Dendritic cell treated with granulocyte-macrophage colony-stimulating factor and Interleukin-4, amounts not matched to agents 40 ng/mL and 50 ng/mL, for 4 days (primary cell): ENCODE data around the gene RAB3B.
"Not testable (repeated sequence)": the region's sequence is repeated elsewhere in the genome, so short reads cannot be mapped to it uniquely, and the experiment has no call there.

ENCODE experiments used
- H3K27ac Mint-ChIP-seq: one replicate; pipeline ENCODE4 v1.8.0; 2022; ENCODE audit warnings: mild to moderate bottlenecking, mixed read lengths
- H3K27me3 Mint-ChIP-seq: one replicate; pipeline ENCODE4 v1.8.0; 2022; ENCODE audit warnings: mild to moderate bottlenecking, mixed read lengths
- H3K36me3 Mint-ChIP-seq: one replicate; pipeline ENCODE4 v1.8.0; 2022; ENCODE audit warnings: low read depth, mixed read lengths
- H3K4me1 Mint-ChIP-seq: one replicate; pipeline ENCODE4 v1.8.0; 2022; ENCODE audit warnings: low read depth, mixed read lengths
- H3K4me3 Mint-ChIP-seq: one replicate; pipeline ENCODE4 v1.8.0; 2022; ENCODE audit warnings: mild to moderate bottlenecking, moderate library complexity, mixed read lengths
- H3K9me3 Mint-ChIP-seq: one replicate; pipeline ENCODE4 v1.8.0; 2022; ENCODE audit warnings: mixed read lengths
- intact Hi-C: fragments of 100-400 bp; cut with micrococcal nuclease; formaldehyde crosslinking; loops from one replicate; pipeline ENCODE4 v1.15.0; 2022

RAB3B gene

DNA sequence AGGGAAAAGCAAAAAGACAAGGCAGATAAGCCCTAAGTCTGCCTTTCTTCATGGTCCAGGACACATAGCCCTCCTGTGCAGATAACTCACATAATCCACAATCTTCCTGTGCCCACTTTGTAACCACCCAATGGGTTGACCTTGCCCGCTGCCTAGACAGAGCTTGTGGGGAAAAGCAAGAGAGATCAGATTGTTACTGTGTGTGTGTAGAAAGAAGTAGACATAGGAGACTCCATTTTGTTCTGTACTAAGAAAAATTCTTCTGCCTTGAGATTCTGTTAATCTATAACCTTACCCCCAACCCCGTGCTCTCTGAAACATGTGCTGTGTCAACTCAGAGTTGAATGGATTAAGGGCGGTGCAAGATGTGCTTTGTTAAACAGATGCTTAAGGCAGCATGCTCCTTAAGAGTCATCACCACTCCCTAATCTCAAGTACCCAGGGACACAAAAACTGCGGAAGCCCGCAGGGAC is 15.6 kb upstream of the RAB3B start:
- H3K4me1 Mint-ChIP-seq, H3K27ac Mint-ChIP-seq, H3K36me3 Mint-ChIP-seq, H3K4me3 Mint-ChIP-seq, intact Hi-C loops, H3K9me3 Mint-ChIP-seq: not testable (repeated sequence)
- peaks cover 29% of the 10 kb centered on the region for H3K27me3 Mint-ChIP-seq

DNA sequence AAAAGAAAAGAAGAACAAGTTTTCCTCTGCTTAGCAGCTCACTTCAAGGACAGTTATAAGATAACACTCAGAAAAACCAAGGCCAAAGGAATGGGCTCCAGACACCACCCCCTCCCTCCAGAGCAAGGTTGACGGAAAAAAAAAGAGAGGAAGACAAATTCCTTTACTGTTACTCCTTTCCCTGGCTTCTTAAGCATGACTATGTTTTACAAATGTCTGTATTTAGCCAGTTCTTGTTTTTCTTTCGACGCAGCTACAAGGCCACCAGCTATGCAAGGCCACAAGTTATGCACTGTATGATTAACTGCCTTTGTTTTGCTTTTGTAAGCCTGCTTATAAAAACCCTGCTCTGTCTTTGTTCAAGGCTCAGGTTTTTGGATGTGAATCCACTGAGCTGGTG is 15.0 kb upstream of the RAB3B start:
- H3K9me3 Mint-ChIP-seq, intact Hi-C loops, H3K36me3 Mint-ChIP-seq, H3K4me1 Mint-ChIP-seq, H3K4me3 Mint-ChIP-seq, H3K27ac Mint-ChIP-seq: not testable (repeated sequence)
- H3K27me3 Mint-ChIP-seq = peaks cover 29% of the 10 kb centered on the region

DNA sequence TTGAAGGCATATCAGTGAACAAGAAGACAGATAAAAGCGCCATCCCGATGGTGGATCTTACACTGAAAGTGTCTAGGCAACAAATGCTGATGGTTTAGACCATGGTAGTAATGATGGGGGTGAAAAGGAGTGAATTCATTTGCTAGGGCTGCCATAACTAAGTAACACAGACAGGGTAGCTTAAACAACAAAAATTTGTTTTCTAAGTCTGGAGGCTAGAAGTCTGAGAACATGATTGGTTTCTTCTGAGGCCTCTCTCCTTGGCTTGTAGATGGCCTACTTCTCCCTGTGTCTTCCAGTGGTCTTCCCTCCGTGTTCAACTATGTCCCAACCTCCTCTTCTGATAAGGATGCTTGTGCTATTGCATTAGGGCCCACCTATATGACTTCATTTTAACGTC is 13.4 kb upstream of the RAB3B start:
- Mint-ChIP-seq H3K27me3 (peaks cover 29% of the 10 kb centered on the region), H3K9me3 (no peaks in the 10 kb centered on the region)

DNA sequence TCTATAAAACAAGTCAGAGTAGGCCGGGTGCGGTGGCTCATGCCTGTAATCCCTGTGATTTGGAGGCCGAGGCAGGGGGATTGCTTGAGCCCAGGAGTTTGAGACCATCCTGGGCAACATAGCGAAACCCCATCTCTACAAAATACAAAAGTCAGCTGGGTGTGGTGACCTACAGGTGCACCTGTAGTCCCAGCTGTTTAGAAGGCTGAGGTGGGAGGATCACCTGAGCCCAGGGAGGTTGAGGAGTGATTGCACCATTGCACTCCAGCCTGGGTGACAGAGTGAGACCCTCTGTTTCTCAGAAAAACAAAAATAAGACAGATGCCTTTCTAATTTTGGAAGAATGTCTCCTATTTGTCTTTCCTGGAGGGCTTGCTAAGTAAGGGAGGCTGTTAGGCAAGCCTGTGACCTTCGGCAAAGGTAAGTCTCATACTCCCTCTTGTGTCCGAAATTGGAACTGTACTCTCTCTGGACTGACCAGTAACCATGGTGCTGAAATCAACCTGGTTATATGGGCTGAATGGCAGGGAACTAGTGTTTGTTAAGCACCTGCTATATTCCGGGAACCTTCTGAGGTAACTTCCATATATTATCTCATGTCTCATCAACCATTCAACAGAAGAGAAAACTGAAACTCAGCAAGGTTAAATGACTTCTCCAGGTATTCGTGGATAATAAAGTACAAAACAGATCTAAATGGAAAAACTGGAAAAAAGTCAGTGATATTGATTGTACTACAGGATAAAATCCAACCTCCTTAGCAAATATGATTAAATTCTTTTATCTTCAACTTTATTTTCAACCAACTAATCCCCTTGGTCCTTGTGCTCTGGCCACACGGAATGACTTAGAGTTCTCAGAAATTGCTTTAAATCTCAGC is 11.8 kb upstream of the RAB3B start:
- Mint-ChIP-seq H3K27ac (no peak overlapping the region), H3K4me1 (no peaks in the 10 kb centered on the region), H3K9me3 (no peaks in the 10 kb centered on the region), H3K27me3 (peaks cover 24% of the 10 kb centered on the region), H3K4me3 (no peak overlapping the region), H3K36me3 (no peaks in the 10 kb centered on the region)
- intact Hi-C loops = loop anchor here (1.0 kb wide), 1 partner anchor 105 kb away; no protein-coding TSS in a partner anchor

More for the DNA sequence above, 13.4 kb upstream of the RAB3B start:
- intact Hi-C loops = no loop called here
- H3K36me3 Mint-ChIP-seq = no peaks in the 10 kb centered on the region
- H3K4me3 Mint-ChIP-seq = no peak overlapping the region
- H3K4me1 Mint-ChIP-seq = no peaks in the 10 kb centered on the region
- no peak overlapping the region for H3K27ac Mint-ChIP-seq

DNA sequence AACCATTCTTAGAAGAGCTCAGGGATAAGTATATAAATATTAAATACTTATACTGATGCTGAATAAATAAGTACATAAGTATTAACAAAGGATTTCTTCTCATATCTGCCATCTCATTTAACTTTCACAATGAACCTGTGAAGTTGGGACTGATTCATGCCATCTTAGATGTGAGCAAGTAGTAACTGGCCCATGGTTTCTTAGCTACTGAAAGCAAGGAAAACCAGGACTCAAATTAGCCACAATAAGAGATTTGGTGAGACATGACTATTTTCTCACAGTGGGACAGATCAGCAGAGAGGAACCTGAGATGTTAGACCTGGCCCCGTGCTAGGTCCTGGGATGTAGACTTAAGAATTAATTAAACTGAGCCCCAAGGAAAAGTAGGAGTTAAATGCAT is 8.2 kb upstream of the RAB3B start:
- no peaks in the 10 kb centered on the region for H3K36me3 Mint-ChIP-seq
- no peak overlapping the region for H3K4me3 Mint-ChIP-seq
- H3K9me3 Mint-ChIP-seq = no peaks in the 10 kb centered on the region
- peaks cover 12% of the 10 kb centered on the region for H3K27me3 Mint-ChIP-seq
- no peak overlapping the region for H3K27ac Mint-ChIP-seq
- no peaks in the 10 kb centered on the region for H3K4me1 Mint-ChIP-seq
- intact Hi-C loops = no loop called here

DNA sequence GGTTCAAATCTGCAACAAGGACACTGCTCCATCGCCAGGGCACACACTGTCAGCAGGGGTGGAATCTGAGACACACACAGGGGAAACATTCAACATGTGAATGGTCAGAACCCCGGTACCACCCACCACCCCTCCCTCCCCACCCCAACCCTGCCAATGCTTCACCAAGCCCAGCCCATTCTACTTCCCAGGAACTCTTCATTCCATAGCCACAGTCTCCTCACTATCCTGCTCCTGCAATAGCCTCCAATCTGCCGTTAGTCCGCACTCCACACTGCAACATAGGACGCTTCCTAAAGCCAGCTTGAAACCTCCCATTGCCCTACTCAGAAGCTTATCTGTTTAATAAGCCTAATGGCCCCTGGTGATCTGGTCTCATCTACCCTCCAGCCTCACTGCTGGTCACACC is 7.5 kb upstream of the RAB3B start:
- Mint-ChIP-seq H3K4me3 (no peak overlapping the region), H3K27me3 (peaks cover 19% of the 10 kb centered on the region), H3K36me3 (no peaks in the 10 kb centered on the region), H3K4me1 (no peaks in the 10 kb centered on the region), H3K9me3 (no peaks in the 10 kb centered on the region), H3K27ac (no peak overlapping the region)
- intact Hi-C loops = no loop called here

DNA sequence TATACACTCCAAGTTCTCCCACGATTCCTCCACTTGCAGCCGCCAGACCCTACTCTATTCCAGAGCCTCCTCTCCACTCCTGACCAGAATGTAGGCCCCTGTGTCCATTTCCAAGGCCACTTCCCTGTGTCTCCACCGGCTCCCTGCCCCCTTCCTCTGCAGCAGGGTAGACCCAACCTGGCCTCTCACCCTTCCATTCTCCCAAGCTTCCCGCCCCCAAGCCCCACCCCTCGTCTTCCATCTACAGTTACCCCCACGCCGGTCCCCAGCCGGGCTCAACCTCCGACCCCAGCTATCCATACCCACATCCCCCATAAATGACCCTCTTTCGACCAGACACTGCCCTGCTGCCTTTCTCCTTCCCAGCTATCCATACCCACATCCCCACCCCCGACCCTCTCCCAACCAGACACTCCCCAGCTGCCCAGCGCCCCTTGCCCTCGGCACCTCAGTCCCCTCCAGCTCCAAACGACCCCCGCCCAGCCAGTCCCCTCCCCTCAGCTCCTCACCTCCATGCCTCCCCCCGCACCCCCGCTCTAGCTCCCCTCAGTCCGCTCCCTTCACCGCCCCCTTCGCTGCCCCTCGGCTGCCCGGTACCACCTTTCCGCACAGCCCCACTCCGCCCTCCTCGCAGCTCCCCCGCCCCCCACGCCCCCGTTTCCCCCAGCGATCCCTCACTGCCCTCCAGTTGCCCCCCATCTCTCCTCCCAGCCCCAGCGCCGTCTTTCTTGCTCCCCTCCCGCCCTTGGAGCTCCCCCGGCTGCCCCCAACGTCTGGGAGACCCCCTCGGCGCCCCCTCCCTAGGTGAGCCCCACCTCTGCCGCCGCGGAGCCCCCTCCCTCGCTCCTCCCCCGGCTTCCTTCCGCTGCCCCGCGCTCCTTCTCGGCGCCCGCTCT is 670 bp downstream of the RAB3B start:
- Mint-ChIP-seq H3K27ac (no peak overlapping the region), H3K4me3 (peak overlapping the region; percentile 18), H3K9me3 (no peaks in the 10 kb centered on the region), H3K4me1 (no peaks in the 10 kb centered on the region), H3K27me3 (peaks cover 64% of the 10 kb centered on the region), H3K36me3 (no peaks in the 10 kb centered on the region)
- intact Hi-C loops = no loop called here

DNA sequence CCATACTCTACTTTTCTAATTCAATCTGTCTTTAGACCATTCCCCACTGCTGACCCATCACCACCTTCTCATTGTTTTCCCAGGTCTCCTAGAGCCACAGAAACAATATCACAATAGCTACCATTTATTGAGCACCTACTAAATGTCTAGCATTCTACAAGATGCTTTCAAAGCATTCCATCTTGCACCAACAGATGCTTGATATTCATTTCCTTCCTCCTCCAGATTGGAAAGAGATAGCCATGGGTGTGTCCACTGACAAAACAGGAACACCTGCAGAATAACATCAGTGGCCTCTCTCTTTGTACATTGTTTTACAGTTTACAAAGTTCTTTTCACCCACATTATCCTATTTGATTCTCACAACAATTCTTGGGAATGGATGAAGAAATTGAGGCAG is 2.2 kb downstream of the RAB3B start:
- Mint-ChIP-seq H3K4me3 (no peak overlapping the region), H3K9me3 (no peaks in the 10 kb centered on the region), H3K27ac (no peak overlapping the region), H3K27me3 (peaks cover 55% of the 10 kb centered on the region), H3K36me3 (no peaks in the 10 kb centered on the region), H3K4me1 (no peaks in the 10 kb centered on the region)
- intact Hi-C loops = no loop called here

DNA sequence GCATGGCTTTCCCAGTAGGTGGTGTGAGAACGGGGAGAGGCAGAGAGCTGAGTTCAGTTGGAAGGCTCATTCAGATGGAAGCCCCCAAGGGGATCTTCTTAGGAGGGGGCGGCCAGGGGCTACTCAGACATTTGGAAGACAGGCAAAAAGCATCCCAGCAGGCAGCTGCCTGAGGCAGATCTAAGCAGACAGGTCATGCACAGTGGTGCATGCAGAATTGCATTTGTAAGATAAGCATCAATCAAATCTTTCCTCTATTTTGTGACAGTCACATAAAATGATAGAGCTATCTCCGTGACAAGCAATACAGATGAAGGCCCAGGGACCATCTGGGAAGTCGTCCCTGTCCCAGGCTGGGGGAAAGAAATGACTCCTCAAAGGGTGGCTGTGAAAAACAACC is 3.8 kb downstream of the RAB3B start:
- Mint-ChIP-seq H3K27ac (no peak overlapping the region), H3K36me3 (no peaks in the 10 kb centered on the region), H3K4me3 (no peak overlapping the region), H3K4me1 (no peaks in the 10 kb centered on the region), H3K27me3 (peaks cover 40% of the 10 kb centered on the region), H3K9me3 (no peaks in the 10 kb centered on the region)
- intact Hi-C loops = no loop called here

DNA sequence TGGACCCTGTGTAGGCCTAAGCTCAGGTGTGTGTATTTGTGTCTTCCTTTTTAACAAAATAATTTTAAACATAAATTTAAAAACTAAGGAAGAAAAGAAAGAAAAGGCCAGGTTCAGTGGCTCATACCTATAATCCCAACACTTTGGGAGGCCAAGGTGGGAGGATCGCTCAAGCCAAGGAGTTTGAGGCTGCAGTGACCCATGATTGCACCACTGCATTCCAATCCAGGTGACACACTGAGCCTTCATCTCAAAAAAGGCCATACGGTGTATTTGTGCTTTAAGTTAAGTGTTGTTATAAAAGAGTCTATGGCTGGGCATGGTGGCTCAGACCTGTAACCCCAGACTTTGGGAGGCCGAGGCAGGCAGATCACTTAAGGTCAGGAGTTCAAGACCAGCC is 8.3 kb downstream of the RAB3B start:
- Mint-ChIP-seq H3K4me1 (no peaks in the 10 kb centered on the region), H3K4me3 (no peak overlapping the region), H3K9me3 (no peaks in the 10 kb centered on the region), H3K36me3 (no peaks in the 10 kb centered on the region), H3K27ac (no peak overlapping the region), H3K27me3 (peaks cover 7% of the 10 kb centered on the region)
- intact Hi-C loops = no loop called here

DNA sequence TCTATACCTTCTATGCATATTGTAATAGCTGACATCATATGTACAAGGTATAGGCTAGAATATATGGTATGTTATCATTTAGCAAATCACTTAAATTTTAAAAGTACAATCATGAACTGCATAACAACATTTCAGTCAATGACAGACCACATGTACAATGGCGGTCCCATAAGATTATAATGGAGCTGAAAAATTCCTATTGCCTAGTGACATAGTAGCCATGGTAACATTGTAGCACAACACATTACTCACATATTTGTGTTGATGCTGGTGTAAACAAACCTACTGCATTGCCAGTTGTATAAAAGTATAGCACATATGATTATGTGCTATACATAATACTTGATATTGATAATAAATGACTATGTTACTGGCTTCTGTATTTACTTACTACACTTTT is 8.9 kb downstream of the RAB3B start:
- intact Hi-C loops = no loop called here
- Mint-ChIP-seq H3K4me3 (no peak overlapping the region), H3K4me1 (no peaks in the 10 kb centered on the region)

DNA sequence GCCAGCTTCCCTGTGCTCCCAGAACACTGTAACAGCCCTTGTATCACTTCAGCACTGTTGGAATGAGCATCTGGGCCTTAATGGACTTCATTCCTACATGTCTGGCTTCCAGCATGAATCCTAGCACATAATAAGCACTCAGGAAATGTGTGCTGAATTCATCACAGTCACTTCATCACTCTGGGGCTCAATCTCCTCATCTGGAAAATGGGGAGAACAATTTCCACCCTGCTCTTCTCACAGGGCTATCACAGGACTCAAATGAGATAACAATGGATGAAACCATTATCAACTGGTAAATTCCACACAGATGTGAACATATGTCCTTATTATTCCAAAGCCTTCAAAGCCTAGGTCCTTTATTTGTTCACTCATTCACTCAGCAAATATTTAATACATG is 12.4 kb downstream of the RAB3B start:
- no peak overlapping the region for H3K4me3 Mint-ChIP-seq
- peaks cover 5% of the 10 kb centered on the region for H3K27me3 Mint-ChIP-seq
- no peak overlapping the region for H3K27ac Mint-ChIP-seq
- H3K4me1 Mint-ChIP-seq = no peaks in the 10 kb centered on the region
- intact Hi-C loops = no loop called here
- no peaks in the 10 kb centered on the region for H3K36me3 Mint-ChIP-seq
- no peaks in the 10 kb centered on the region for H3K9me3 Mint-ChIP-seq

More for the DNA sequence above, 8.9 kb downstream of the RAB3B start:
- no peaks in the 10 kb centered on the region for H3K9me3 Mint-ChIP-seq
- H3K27me3 Mint-ChIP-seq = peaks cover 5% of the 10 kb centered on the region
- H3K36me3 Mint-ChIP-seq = no peaks in the 10 kb centered on the region
- no peak overlapping the region for H3K27ac Mint-ChIP-seq

DNA sequence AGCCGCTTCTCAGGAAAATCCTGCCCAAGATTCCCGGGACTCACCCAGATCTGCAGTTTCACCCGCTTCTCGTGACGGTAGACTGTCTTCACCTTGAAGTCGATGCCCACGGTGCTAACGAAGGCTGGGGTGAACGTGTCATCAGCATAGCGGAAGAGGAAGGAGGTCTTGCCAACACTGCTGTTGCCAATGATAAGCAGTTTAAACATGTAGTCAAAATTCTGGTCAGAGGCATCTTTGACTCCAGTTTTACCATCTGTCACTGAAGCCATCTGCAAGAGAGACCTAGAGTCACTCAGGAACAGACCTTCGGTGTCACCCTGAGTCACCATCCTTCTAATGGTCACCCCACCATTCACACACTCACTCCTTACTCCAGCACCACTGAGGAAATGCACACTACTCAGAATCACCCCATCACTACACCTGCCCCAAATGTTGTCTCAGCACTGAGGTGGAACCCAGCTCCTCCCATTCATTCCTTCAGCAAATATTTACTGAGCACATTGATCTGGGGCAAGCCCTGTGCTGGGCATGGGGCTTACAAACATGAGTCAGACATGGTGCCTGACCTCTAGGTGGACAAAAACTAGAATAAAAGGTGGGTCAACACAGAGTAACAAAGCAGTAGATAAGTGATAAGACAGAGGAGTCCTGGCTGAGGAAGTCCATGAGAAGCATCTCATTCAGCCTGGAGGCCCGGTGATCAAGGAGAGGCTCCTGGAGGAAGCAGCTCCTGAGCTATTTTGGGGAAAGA is 13.5 kb downstream of the RAB3B start:
- H3K27me3 Mint-ChIP-seq = peaks cover 5% of the 10 kb centered on the region
- H3K36me3 Mint-ChIP-seq = no peaks in the 10 kb centered on the region
- no peak overlapping the region for H3K27ac Mint-ChIP-seq
- no peaks in the 10 kb centered on the region for H3K9me3 Mint-ChIP-seq
- no peak overlapping the region for H3K4me3 Mint-ChIP-seq
- intact Hi-C loops = no loop called here
- no peaks in the 10 kb centered on the region for H3K4me1 Mint-ChIP-seq
